Measurements from ENCODE around the gene RIOK2.

RIOK2 gene

DNA sequence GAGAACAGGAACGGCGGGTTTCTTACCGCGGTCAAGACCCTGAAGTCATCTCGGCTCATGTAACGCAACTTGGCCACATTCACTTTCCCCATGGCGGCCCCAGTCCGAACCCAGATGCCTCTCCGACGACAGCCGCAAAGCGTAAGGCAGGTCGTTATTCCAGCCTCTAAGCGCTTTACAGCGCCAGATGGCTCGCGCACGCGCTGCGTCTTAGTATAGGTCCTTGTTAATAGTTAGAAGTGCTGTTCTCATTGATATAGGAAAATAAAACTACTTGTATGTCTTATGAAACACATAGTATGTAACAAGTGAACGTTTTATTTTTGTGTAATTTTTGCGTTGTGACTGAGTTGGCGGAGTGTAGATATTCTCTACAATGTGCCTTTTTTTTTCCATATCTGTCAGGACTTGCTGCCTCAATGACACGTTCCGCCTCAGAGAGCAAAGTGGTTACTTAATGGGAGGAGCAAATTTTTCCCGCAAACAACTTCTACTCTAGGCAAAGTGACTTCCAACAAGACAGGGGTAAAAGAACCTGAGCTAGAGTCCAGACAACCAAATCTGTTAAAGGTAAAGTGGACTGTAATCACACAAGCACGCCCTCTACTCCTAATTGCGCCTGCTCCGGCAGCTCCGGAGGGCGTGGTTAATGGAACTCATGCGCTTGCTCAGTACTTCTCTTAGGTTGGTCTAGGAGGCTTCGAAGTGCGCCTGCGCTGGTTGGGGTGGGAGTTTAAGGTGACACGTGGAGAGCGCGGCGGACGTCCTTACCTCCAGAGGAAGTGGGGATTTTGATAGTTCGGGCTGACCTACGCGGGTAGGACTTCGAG, at the start of gene RIOK2:
RIOK2 (minus strand) TSS at position 148 of the 830 bp plus-strand sequence; CDS start at position 92, 56 bp downstream.
- Histone ChIP-seq H3K4me1 (ENCODE audit: control insufficient read depth, insufficient read depth, low read length) (0 out of 2 replicates have a peak, but pooled peaks cover 8% of the 10 kb centered on the region), H3K27ac (ENCODE audit: low read depth, low read length) (peak within 1 kb of the TSS; percentile 92), H3K4me3 (ENCODE audit: low read depth, low read length) (peak within 1 kb of the TSS; percentile 97), H3K36me3 (ENCODE audit: control insufficient read depth, insufficient read depth, low read length) (peaks cover 10% of the 10 kb centered on the region), H3K9ac (ENCODE audit: low read length) (peak within 1 kb of the TSS; percentile 80), H3K27me3 (ENCODE audit: control insufficient read depth, insufficient read depth, low read length) (peaks cover 8% of the 10 kb centered on the region; the same call in 1 of the 2 replicates), H3K9me3 (ENCODE audit: control insufficient read depth, insufficient read depth, low read depth, low read length) (no peaks in the 10 kb centered on the region)

DNA sequence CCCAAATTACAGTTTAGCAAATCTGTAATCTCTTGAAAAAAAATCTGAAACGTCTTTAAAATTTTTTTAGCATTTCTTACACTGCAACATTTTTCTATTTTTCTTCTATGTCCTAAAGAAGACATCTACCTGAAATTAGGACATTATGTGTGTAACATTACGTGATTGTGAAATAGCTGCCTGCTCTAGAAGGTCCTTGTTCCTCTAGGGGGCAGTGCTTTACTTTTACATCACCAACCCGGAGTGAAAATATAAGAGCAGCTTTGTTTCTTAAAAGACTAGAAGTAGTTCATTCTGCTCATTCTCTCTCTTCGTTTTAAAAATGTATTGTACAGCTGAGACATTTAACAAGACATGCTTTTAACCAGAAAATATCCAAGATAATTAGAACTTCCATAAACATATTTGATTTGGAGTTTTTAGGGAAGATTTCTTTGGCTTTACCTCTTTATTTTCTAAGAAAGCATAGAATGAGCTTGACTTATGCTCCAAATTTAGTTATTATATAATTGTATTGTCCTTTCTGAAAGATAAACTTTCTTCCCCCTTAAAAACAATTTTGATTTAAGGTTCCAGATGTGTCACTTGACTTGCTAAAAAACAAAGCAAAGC, 48.1 kb upstream of the RIOK2 start:
- peaks cover 3% of the 10 kb centered on the region; the same call in 1 of the 2 replicates for H3K9me3 ChIP-seq (ENCODE audit: control insufficient read depth, insufficient read depth, low read depth, low read length)
- H3K9ac ChIP-seq (ENCODE audit: low read length), result no peak overlapping the region
- H3K27ac ChIP-seq (ENCODE audit: low read depth, low read length), result no peak overlapping the region
- no peaks in the 10 kb centered on the region for H3K27me3 ChIP-seq (ENCODE audit: control insufficient read depth, insufficient read depth, low read length)
- H3K4me1 ChIP-seq (ENCODE audit: control insufficient read depth, insufficient read depth, low read length), result no peaks in the 10 kb centered on the region
- H3K36me3 ChIP-seq (ENCODE audit: control insufficient read depth, insufficient read depth, low read length), result no peaks in the 10 kb centered on the region
- H3K4me3 ChIP-seq (ENCODE audit: low read depth, low read length), result no peak overlapping the region

DNA sequence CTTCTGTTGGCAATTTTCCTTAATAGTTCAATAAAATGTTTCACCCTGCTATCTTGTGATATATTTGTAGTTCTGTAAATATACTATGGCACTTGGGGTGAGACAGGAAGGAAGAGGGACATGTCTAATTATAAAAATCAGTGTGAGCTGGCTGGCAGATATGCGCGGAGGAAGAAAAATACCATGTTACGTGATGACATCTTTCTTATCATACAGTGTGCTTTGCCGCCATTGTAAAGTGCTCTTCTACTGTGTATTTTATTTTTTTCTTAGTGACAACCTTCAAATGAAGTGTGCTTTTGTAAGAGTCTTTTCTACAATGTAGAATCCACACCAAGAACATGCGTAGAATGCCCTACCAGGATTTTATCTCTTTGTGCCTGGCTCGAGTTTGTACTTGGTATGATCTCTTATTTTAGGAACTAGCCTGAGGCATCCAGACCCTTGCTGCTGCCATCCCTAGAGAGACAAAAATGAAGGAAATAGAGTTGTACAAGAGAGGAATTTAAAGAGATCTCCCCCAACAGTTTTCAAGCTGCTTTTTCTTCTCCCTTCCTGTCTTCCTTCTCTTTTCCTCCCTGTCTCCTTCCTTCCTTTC, 46.7 kb upstream of the RIOK2 start:
- H3K27me3 ChIP-seq (ENCODE audit: control insufficient read depth, insufficient read depth, low read length), result no peaks in the 10 kb centered on the region
- H3K36me3 ChIP-seq (ENCODE audit: control insufficient read depth, insufficient read depth, low read length), result no peaks in the 10 kb centered on the region
- H3K27ac ChIP-seq (ENCODE audit: low read depth, low read length), result no peak overlapping the region
- peaks cover 3% of the 10 kb centered on the region; the same call in 1 of the 2 replicates for H3K9me3 ChIP-seq (ENCODE audit: control insufficient read depth, insufficient read depth, low read depth, low read length)
- H3K4me1 ChIP-seq (ENCODE audit: control insufficient read depth, insufficient read depth, low read length), result no peaks in the 10 kb centered on the region
- no peak overlapping the region for H3K4me3 ChIP-seq (ENCODE audit: low read depth, low read length)
- H3K9ac ChIP-seq (ENCODE audit: low read length), result no peak overlapping the region

DNA sequence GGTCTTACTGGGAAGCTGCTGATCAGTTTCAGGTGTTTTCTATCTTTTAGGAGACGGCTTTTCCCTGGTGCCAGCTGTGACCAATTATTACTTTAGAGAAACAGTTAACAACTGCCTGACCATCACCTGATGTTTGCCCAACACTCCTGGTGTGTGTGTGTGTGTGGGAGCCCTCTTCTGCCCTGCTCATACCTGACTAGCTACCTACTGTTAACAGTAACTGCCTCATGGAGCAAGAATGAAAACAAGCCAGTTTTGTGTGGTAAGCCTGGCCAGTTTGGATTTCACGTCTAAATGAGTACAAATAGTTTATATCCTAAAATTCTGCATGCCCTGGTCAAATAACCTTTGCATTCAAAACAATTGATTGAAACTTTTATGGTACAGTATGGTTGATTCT, 46.1 kb upstream of the RIOK2 start:
- H3K4me1 ChIP-seq (ENCODE audit: control insufficient read depth, insufficient read depth, low read length), result no peaks in the 10 kb centered on the region
- H3K27ac ChIP-seq (ENCODE audit: low read depth, low read length), result no peak overlapping the region
- no peak overlapping the region for H3K9ac ChIP-seq (ENCODE audit: low read length)
- H3K9me3 ChIP-seq (ENCODE audit: control insufficient read depth, insufficient read depth, low read depth, low read length), result no peaks in the 10 kb centered on the region
- H3K27me3 ChIP-seq (ENCODE audit: control insufficient read depth, insufficient read depth, low read length), result no peaks in the 10 kb centered on the region
- H3K4me3 ChIP-seq (ENCODE audit: low read depth, low read length), result no peak overlapping the region
- H3K36me3 ChIP-seq (ENCODE audit: control insufficient read depth, insufficient read depth, low read length), result no peaks in the 10 kb centered on the region

DNA sequence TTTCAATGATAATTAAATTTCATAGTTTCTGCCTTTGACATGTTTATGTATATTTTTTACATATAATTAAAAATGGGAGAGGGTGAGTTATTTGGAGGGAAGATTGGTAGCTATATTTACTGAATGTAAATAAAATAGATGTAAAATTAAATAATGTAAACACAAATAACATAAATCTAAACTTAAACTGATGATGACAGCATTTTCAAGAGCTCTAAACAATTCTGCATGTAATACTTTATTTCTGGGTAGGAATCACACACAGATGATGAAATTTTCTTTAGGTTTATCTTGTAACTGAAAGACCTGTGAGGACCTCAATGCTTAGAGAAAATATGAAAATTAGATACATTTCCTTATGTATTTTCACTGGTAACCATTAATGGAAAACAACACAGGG, 42.2 kb upstream of the RIOK2 start:
- Histone ChIP-seq H3K9ac (ENCODE audit: low read length) (no peak overlapping the region), H3K4me3 (ENCODE audit: low read depth, low read length) (no peak overlapping the region), H3K36me3 (ENCODE audit: control insufficient read depth, insufficient read depth, low read length) (no peaks in the 10 kb centered on the region), H3K27me3 (ENCODE audit: control insufficient read depth, insufficient read depth, low read length) (no peaks in the 10 kb centered on the region), H3K27ac (ENCODE audit: low read depth, low read length) (no peak overlapping the region), H3K4me1 (ENCODE audit: control insufficient read depth, insufficient read depth, low read length) (no peaks in the 10 kb centered on the region), H3K9me3 (ENCODE audit: control insufficient read depth, insufficient read depth, low read depth, low read length) (no peaks in the 10 kb centered on the region)

DNA sequence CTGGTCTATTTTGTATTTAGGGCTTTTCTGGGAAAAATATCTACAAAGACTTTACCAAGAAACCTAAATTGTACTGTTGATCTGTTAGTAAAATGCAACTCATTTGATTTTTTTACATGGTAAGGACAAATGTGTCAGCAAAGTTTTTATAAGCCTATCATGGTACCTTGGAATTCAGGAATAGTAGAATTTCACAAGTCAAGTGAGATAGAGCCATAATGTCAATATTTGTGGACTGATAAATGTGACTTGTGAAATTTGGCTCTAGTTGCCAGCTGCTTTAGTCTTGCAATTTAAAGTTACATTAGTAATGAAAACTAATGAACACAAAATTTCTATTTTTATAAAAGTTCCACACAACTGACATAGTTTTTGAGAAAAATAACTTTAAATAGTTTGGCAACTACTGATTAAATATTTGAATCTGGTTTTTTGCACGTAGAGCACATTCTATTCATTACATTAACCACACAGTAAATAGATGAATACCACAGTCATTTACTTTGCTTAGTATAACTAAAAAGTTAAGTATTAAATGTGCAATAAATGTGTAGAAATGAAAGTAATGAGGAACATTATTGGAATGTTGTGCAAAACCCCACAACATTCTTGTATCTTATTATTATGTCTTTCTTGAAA, 41.2 kb upstream of the RIOK2 start:
- Histone ChIP-seq H3K4me1 (ENCODE audit: control insufficient read depth, insufficient read depth, low read length) (no peaks in the 10 kb centered on the region), H3K9me3 (ENCODE audit: control insufficient read depth, insufficient read depth, low read depth, low read length) (no peaks in the 10 kb centered on the region), H3K27ac (ENCODE audit: low read depth, low read length) (no peak overlapping the region), H3K9ac (ENCODE audit: low read length) (no peak overlapping the region), H3K27me3 (ENCODE audit: control insufficient read depth, insufficient read depth, low read length) (no peaks in the 10 kb centered on the region), H3K4me3 (ENCODE audit: low read depth, low read length) (no peak overlapping the region), H3K36me3 (ENCODE audit: control insufficient read depth, insufficient read depth, low read length) (no peaks in the 10 kb centered on the region)

DNA sequence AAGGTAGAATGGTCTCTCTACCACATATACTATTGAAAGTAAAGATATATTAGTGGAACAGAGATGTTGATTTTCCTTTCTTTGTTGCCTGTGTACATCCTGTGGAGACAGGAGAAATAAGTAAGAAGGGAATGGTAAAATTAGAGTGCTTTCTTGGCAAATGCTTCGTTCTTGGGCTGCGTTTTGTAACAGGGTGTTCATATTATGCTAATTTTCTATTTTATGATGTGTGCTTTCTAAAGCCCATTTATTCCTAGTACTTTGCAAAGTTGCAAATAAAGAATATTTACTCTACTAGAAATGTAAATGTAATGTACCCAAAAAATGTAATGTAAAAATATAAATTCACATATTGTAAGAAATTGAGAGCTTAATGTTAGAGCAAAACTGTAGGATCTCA, 40.5 kb upstream of the RIOK2 start:
- no peak overlapping the region for H3K9ac ChIP-seq (ENCODE audit: low read length)
- no peaks in the 10 kb centered on the region for H3K9me3 ChIP-seq (ENCODE audit: control insufficient read depth, insufficient read depth, low read depth, low read length)
- no peak overlapping the region for H3K27ac ChIP-seq (ENCODE audit: low read depth, low read length)
- no peaks in the 10 kb centered on the region for H3K27me3 ChIP-seq (ENCODE audit: control insufficient read depth, insufficient read depth, low read length)
- no peak overlapping the region for H3K4me3 ChIP-seq (ENCODE audit: low read depth, low read length)
- no peaks in the 10 kb centered on the region for H3K36me3 ChIP-seq (ENCODE audit: control insufficient read depth, insufficient read depth, low read length)
- no peaks in the 10 kb centered on the region for H3K4me1 ChIP-seq (ENCODE audit: control insufficient read depth, insufficient read depth, low read length)

DNA sequence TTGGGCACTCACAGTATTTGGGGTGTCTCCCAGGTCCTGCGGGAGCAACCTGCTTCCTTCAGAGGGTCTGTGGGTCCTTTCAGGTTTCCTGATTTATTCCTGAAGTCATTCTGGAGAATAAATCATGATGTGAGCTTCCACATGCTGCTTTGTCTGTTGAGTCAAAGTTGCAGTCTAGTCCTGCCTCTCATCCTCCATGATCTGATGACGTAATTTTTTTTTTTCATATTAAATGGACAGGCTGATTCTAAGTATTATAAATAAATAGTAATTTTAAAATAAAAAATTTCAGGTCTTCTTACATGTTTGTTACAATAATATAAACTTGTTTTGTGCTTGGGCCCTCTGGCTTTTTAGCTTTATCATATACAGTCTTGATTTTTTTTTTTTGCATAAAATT, 26.3 kb upstream of the RIOK2 start:
- H3K27me3 ChIP-seq (ENCODE audit: control insufficient read depth, insufficient read depth, low read length), result no peaks in the 10 kb centered on the region
- H3K4me1 ChIP-seq (ENCODE audit: control insufficient read depth, insufficient read depth, low read length), result no peaks in the 10 kb centered on the region
- no peak overlapping the region for H3K27ac ChIP-seq (ENCODE audit: low read depth, low read length)
- no peaks in the 10 kb centered on the region for H3K36me3 ChIP-seq (ENCODE audit: control insufficient read depth, insufficient read depth, low read length)
- H3K4me3 ChIP-seq (ENCODE audit: low read depth, low read length), result no peak overlapping the region
- H3K9ac ChIP-seq (ENCODE audit: low read length), result no peak overlapping the region
- 0 out of 2 replicates have a peak, but pooled peaks cover 2% of the 10 kb centered on the region for H3K9me3 ChIP-seq (ENCODE audit: control insufficient read depth, insufficient read depth, low read depth, low read length)

DNA sequence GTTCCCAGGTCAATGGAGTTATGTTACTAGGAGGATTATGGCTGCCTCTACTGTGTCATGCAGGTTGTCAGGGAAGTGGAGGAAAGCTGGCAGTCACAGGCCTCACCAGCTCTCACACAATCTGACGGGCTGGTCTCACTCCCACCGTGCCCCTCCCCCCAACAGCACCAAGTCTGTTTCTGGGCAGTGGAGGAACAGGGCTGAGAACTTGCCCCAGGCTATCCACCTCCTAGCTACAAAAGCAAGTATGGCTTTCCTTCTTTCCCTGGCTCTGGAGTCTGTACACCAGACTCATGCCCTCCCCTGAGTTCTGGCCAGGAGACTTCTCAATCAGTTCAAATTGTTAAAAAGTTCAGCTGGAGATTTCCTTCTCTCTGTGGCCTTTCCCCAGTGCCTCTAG, 25.7 kb upstream of the RIOK2 start:
- Histone ChIP-seq H3K27me3 (ENCODE audit: control insufficient read depth, insufficient read depth, low read length) (no peaks in the 10 kb centered on the region), H3K4me3 (ENCODE audit: low read depth, low read length) (no peak overlapping the region), H3K27ac (ENCODE audit: low read depth, low read length) (no peak overlapping the region), H3K4me1 (ENCODE audit: control insufficient read depth, insufficient read depth, low read length) (no peaks in the 10 kb centered on the region), H3K36me3 (ENCODE audit: control insufficient read depth, insufficient read depth, low read length) (no peaks in the 10 kb centered on the region), H3K9ac (ENCODE audit: low read length) (no peak overlapping the region), H3K9me3 (ENCODE audit: control insufficient read depth, insufficient read depth, low read depth, low read length) (0 out of 2 replicates have a peak, but pooled peaks cover 2% of the 10 kb centered on the region)

DNA sequence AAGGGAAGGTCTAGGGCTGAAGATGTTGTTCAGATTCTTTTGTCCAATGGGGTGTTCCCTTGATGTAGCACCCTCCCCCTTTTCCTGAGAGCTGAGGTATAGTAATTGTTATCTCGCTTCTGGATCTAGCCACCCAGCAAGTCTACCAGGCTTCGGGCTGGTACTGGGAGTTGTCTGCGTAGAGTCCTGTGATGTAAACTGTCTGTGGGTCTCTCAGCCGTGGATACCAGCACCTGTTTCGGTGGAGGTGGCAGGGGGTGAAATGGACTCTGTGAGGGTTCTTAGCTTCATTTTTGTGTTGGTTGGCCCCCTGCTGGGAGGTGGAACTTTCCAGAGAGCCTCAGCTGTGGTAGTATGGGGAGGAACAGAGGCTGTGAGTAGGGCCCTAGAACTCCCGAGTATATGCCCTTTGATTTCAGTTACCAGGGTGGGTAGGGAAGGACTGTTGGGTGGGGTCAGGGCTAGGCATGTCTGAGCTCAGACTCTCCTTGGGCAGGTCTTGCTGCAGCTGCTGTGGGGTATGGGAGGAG, 25.2 kb upstream of the RIOK2 start:
- no peaks in the 10 kb centered on the region for H3K4me1 ChIP-seq (ENCODE audit: control insufficient read depth, insufficient read depth, low read length)
- no peak overlapping the region for H3K4me3 ChIP-seq (ENCODE audit: low read depth, low read length)
- H3K27ac ChIP-seq (ENCODE audit: low read depth, low read length), result no peak overlapping the region
- 0 out of 2 replicates have a peak, but pooled peaks cover 2% of the 10 kb centered on the region for H3K9me3 ChIP-seq (ENCODE audit: control insufficient read depth, insufficient read depth, low read depth, low read length)
- H3K27me3 ChIP-seq (ENCODE audit: control insufficient read depth, insufficient read depth, low read length), result no peaks in the 10 kb centered on the region
- H3K9ac ChIP-seq (ENCODE audit: low read length), result no peak overlapping the region
- no peaks in the 10 kb centered on the region for H3K36me3 ChIP-seq (ENCODE audit: control insufficient read depth, insufficient read depth, low read length)
